Large intestine (tissue), 3 donors: ENCODE data around the gene PFKP. TPM values are rescaled to one million over a fixed set of nuclear protein-coding genes. Genes with fewer than 3 reads are reported as not detected.
A peak's percentile ranks its signal among the peaks of the same experiment; 100 is the strongest.

ENCODE experiments used
- DNase-seq, 2 donors: peaks; one replicate each; pipeline versions ENCODE4 v3.0.0 to v3.0.0-alpha.2; 2013
- H3K27ac ChIP-seq: one replicate; pipeline ENCODE4 v1.5.1; 2013; ENCODE audit warnings: low read length
- H3K27me3 ChIP-seq: 2 replicates; pipeline ENCODE4 v1.6.1; 2013; ENCODE audit warnings: low read length; ENCODE audit not compliant: control insufficient read depth, insufficient read depth
- H3K36me3 ChIP-seq: 2 replicates; pipeline ENCODE4 v1.6.1; 2013; ENCODE audit warnings: low read length; ENCODE audit not compliant: control insufficient read depth, insufficient read depth
- H3K4me1 ChIP-seq: one replicate; pipeline ENCODE4 v1.6.1; 2013; ENCODE audit warnings: low read length; ENCODE audit not compliant: control insufficient read depth, insufficient read depth
- H3K4me3 ChIP-seq: one replicate; pipeline ENCODE4 v1.5.1; 2013; ENCODE audit warnings: low read length
- H3K9me3 ChIP-seq: one replicate; pipeline ENCODE4 v1.6.1; 2013; ENCODE audit warnings: mild to moderate bottlenecking, low read depth, low read length, moderate library complexity; ENCODE audit not compliant: control insufficient read depth
- WGBS: methylation state at CpG from one replicate; pipeline ENCODE4 v1.1.5; 2013; ENCODE audit warnings: low lambda C conversion rate; ENCODE audit not compliant: insufficient coverage; 5-methylcytosine and 5-hydroxymethylcytosine counted together
- polyA plus RNA-seq: library from polyadenylated mRNA; unstranded; fragments of 120-200 nt; gene quantifications from one replicate; pipeline ENCODE4 v1.2.1, GENCODE V29; 2013

PFKP gene
- polyA plus RNA-seq, 1 donor, result 29.2 TPM

DNA sequence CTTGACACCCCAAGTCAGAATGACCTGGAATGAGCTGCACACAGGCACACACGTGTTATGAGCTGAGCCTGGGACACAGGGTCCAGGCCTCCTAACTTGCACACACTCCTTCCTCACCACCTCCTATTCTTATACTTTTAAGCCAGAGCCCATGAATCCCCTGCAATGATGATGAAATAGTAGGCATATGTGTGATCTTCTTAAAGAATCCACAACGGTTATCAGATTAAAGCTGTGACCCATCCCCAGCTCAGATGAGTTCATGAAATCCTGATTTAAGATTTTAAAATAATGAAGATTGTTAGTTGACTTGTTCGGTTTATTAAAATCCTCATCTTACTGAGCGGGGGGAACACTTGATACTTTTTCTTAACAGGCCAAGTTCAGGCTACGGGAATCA lies 66.6 kb downstream of the PFKP start:
- H3K36me3 ChIP-seq, result peaks cover 63% of the 10 kb centered on the region
- no peak overlapping the region for H3K27ac ChIP-seq
- H3K27me3 ChIP-seq, result no peaks in the 10 kb centered on the region
- 100% methylated on average over 1 of the region's 5 CpGs for WGBS
- no peak for DNase-seq
- no peaks in the 10 kb centered on the region for H3K4me1 ChIP-seq
- H3K9me3 ChIP-seq, result peaks cover 5% of the 10 kb centered on the region
- H3K4me3 ChIP-seq, result no peak overlapping the region

DNA sequence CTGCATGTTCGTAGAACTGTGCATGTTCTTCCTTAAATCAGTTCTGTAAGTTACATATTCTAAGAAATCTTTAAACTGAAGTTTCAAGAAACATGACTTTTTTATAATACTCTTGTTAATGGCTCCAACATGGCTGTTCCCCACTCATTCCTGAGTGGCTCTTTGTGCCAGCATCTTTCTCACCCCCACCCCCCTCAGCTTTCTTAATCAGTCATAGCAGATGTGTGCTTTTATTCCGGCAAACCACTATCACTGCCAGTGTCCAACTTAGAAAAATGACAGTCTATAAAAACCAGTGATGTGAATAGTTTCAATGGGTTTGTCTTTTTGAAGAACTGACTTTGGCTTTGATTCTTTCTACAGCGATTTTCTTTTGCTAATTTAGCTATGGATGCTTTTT lies 67.7 kb downstream of the PFKP start:
- no peaks in the 10 kb centered on the region for H3K9me3 ChIP-seq
- no peak overlapping the region for H3K27ac ChIP-seq
- peaks cover 73% of the 10 kb centered on the region for H3K36me3 ChIP-seq
- no peak overlapping the region for H3K4me3 ChIP-seq
- no peaks in the 10 kb centered on the region for H3K27me3 ChIP-seq
- DNase-seq, result no peak
- H3K4me1 ChIP-seq, result no peaks in the 10 kb centered on the region
- 100% methylated on average over 1 of the region's 3 CpGs for WGBS

DNA sequence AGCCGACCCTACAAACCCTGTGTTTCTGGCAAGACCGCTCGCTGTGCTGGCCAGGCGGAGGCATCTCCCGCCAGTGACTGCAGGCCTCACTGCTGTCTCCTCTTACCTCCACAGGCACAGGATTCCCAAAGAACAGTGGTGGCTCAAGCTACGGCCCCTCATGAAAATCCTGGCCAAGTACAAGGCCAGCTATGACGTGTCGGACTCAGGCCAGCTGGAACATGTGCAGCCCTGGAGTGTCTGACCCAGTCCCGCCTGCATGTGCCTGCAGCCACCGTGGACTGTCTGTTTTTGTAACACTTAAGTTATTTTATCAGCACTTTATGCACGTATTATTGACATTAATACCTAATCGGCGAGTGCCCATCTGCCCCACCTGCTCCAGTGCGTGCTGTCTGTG lies 69.0 kb downstream of the PFKP start:
- no peaks in the 10 kb centered on the region for H3K9me3 ChIP-seq
- no CpG with 5 or more reads among the region's 14 CpGs for WGBS
- no peak overlapping the region for H3K27ac ChIP-seq
- H3K36me3 ChIP-seq, result peaks cover 86% of the 10 kb centered on the region
- DNase-seq, result no peak
- H3K4me3 ChIP-seq, result no peak overlapping the region
- H3K27me3 ChIP-seq, result no peaks in the 10 kb centered on the region
- H3K4me1 ChIP-seq, result no peaks in the 10 kb centered on the region

DNA sequence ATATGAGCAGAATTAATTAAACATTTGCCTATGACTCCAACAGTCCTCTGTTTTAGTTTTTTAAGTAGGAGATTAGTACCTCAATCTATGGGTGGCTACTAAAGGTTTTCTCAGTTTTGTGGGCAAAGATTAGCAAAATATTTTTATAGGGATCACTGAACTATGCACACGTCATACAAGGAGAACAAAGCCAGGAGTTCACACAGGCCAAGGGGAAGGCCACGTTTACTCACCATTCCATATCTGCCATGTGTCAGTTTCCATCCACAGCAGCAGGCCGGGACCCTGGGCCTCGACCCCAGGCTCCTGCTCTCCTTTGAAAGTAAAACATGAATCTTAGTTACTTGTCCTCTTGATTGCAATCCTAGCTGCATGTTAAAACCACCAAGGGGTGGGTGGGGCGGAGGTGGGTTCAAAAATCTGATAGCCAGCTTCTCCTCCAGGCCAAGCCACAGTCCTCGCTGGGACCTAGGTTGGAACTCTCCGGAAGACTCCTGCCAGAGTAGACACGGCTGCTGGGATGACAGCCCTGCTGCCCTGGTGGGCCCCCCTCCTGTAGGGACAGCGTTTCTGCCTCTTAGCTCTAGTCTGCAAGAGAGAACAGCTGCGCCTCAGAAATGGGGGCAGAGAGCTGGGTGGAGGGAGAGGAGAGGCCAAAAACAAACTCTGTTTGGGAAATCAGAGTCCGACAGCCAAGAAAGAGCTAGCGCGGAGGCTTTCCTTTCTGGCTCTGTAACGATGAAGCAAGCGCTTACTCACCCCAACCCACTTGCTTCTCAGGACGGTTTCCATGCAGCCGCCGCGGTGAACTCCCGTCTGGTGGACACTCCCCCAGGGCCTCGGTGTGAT lies 69.6 kb downstream of the PFKP start:
- H3K36me3 ChIP-seq, result peaks cover 90% of the 10 kb centered on the region
- H3K27me3 ChIP-seq, result no peaks in the 10 kb centered on the region
- H3K4me3 ChIP-seq, result no peak overlapping the region
- peak in 1 of 2 donors; percentile 25 for DNase-seq
- no peaks in the 10 kb centered on the region for H3K4me1 ChIP-seq
- no peak overlapping the region for H3K27ac ChIP-seq
- WGBS, result no CpG with 5 or more reads among the region's 21 CpGs
- no peaks in the 10 kb centered on the region for H3K9me3 ChIP-seq

DNA sequence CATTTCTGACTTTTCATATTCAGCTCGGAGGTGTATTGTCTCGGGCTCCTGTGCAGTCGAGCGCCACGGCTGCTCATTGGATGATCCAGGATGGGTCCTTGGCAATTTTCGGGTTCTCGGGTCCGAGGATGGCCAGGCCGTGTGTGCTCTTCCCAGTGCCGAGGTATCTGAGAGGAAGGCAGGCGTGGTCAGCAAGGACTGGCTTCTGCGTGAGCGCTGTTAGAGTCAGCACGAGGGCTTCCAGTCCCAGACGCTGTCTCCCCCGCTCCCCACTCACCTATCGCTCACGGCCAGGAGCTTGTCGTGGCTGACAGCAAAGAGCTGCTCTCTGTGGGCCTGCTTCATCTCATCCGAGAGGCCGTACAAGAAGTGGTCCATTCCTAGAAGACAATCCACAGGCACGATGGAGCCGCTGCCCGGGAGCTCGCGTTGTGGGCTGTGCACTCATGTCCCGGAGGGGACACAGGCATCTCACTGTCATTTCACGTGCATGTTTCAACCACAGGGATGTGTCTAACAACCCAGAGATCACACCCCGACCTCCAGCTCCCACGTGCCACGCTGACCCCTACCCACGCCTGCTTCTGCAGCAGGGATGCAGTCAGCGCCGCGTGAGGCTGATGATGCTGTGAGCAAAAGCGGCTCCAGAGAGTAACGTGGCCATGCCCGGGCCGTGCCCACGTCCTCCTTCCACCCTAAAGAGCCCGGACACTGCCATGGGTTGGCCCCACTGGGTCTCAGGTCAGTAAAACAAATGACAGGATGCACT lies 70.8 kb downstream of the PFKP start:
- no peak for DNase-seq
- Histone ChIP-seq H3K27ac (no peak overlapping the region), H3K4me3 (no peak overlapping the region), H3K4me1 (no peaks in the 10 kb centered on the region), H3K27me3 (no peaks in the 10 kb centered on the region), H3K9me3 (no peaks in the 10 kb centered on the region), H3K36me3 (peaks cover 90% of the 10 kb centered on the region)
- WGBS, result no CpG with 5 or more reads among the region's 41 CpGs

DNA sequence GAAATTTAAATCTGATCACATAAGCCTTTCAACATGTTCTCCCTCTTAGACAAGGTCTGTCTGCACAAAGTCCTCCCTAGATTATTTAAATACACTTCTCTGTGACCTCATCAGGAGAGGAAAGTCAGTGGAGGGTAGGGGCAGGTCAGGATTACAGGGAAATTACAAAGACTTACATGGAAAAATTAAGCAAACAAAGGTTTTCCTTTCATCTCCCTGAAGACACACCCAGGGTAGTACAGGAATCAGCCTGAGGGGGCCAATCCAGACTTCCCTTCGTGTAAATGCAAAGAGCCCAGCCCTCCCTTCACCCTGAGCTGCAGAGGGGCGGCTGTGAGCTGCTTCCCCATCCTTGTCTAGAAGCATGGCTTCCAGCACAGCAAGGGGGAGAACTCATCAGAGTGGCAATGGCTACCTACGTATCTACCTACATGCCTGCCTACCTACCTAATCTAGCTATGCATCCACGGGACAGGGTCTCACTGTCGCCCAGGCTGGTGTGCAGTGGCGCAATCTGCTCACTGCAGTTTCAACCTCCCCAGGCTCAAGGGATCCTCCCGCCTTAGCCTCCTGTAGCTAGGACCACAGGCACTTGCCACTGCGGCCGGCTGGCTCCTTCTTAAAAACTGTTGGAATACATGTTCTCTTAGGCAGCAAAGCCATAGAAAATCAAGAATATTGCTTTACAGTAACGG lies 72.0 kb downstream of the PFKP start:
- 100% methylated on average over 1 of the region's 10 CpGs for WGBS
- no peak for DNase-seq
- H3K4me1 ChIP-seq, result no peaks in the 10 kb centered on the region
- H3K27me3 ChIP-seq, result no peaks in the 10 kb centered on the region
- H3K36me3 ChIP-seq, result peaks cover 94% of the 10 kb centered on the region
- no peak overlapping the region for H3K4me3 ChIP-seq
- H3K27ac ChIP-seq, result no peak overlapping the region
- H3K9me3 ChIP-seq, result no peaks in the 10 kb centered on the region

DNA sequence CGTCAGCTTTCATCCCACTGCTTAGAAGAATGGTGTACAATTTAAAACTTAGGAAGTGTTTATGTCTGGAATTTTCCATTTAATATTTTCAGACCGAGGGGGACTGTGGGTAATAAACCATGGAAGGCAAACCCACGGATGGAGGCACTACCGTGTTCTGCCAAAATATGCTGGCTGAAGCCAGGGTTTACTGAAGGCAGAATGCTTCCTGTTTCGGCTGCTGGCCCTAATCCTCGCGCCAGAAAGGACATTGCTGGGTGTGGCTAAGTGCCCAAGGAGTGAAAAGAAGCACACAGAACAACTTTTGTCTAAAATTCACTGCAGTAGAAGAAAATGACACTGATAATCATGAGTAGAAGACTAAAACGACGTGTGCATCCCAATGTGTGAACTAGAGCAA lies 72.9 kb downstream of the PFKP start:
- Histone ChIP-seq H3K27ac (no peak overlapping the region), H3K9me3 (no peaks in the 10 kb centered on the region), H3K4me1 (no peaks in the 10 kb centered on the region), H3K27me3 (no peaks in the 10 kb centered on the region), H3K4me3 (no peak overlapping the region), H3K36me3 (peaks cover 95% of the 10 kb centered on the region)
- WGBS, result no CpG with 5 or more reads among the region's 9 CpGs
- no peak for DNase-seq

DNA sequence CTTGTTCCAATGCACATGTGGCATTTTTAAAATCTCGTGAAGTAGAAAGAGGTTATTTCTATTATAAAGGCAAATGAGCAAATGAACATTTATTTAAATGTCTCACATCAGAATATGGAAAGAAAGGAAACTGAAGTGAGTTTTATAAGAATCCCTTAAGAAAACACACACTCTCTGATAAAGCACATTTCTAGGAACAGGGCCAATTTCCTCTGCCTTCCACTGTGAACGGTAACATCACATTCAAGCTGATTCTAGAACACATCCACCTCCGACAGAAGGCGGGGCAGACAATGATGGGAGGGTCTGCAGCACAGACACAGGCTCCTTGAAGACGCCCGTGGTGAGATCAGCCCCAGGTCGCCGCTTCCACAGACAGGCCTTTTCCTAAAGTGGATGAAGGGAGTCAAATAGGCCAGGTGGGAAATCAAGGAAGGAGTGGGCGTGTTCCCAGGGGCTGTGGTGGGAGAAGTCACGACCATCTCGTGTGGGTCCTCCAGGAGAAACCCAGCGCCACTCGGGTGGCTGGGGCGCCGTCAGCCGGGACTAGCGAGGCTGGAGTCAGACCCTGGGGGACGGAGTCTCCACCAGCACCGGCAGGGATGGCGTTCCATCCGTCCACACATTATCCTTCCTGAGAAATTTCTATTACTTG lies 74.1 kb downstream of the PFKP start:
- Histone ChIP-seq H3K36me3 (peaks cover 94% of the 10 kb centered on the region), H3K9me3 (no peaks in the 10 kb centered on the region), H3K4me1 (no peaks in the 10 kb centered on the region), H3K27ac (no peak overlapping the region), H3K27me3 (no peaks in the 10 kb centered on the region), H3K4me3 (no peak overlapping the region)
- WGBS, result 100% methylated on average over 1 of the region's 21 CpGs
- DNase-seq, result no peak

DNA sequence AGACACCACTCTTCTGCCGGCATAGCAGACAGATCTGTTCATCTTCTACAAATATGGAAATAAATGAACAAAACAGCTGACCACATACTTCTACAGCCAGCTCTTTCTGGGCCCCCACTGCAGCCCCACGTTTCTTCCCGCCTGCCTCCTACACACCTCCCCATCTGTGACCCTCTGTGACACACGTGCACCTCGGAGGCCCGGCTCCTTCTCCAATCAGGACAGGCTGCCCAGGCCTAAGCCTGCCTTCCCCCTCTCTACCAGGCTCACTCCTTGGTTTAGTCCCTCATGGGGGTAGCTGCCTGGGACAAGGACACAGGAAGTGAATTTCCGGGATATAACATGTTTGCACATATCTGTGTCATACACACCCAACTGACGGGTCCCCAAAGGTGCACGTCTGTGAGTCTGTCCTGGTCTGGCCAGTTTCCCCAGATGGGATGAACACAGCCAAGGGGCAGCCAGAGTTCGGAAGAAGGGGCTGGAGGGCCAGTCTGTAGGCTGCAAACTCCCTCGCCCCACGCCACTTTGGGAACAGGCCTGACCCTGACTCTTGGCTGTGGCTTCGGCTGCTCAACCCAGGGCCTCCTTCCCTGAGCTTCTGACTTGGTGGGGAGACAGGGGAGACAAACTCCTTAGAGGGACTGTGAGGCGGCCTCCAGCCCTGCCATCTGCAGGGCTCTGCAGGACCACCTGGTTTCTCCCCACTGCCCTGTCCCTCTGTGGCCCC lies 75.0 kb downstream of the PFKP start:
- DNase-seq, result no peak
- H3K36me3 ChIP-seq, result peaks cover 93% of the 10 kb centered on the region
- H3K27me3 ChIP-seq, result no peaks in the 10 kb centered on the region
- H3K9me3 ChIP-seq, result no peaks in the 10 kb centered on the region
- no peak overlapping the region for H3K4me3 ChIP-seq
- H3K4me1 ChIP-seq, result no peaks in the 10 kb centered on the region
- WGBS, result no CpG with 5 or more reads among the region's 14 CpGs
- H3K27ac ChIP-seq, result no peak overlapping the region
